Astrocyte (in vitro differentiated cells and primary cell): ENCODE measurements around the gene DRD2.

ENCODE experiments used
- CTCF ChIP-seq: IDR thresholded peaks from 2 replicates; pipeline ENCODE4 v1.5.1; 2011; ENCODE audit warnings: low read depth, mild to moderate bottlenecking, inconsistent platforms, low read length, moderate library complexity; ENCODE audit not compliant: insufficient read depth
- EZH2 ChIP-seq: IDR thresholded peaks from 2 replicates; pipeline ENCODE4 v1.6.1; 2012; ENCODE audit warnings: mild to moderate bottlenecking, low read length, inconsistent platforms; ENCODE audit not compliant: insufficient read depth

- TF ChIP-seq CTCF, result no peak
- no peak for TF ChIP-seq EZH2
Observed at GRCh38 chr11:113397821-113398220, 77.4 kb downstream of the DRD2 start.
